OCI-LY7 (cell line): Measurements from ENCODE around the gene PDCD10. TPM values are rescaled to one million over a fixed set of nuclear protein-coding genes. Genes with fewer than 3 reads are reported as not detected.

Experiments used
- BruUV-seq: library from RNA; stranded (reverse); fragments of 400-500 nt; replicated peaks from 2 replicates; lab custom pipeline; 2021; lab: Mats Ljungman, UMichigan
- CTCF ChIA-PET: fragments of 300-600 bp; sonication (Branson Sonifier 250); formaldehyde crosslinking; loops from one replicate; lab custom pipeline; 2022; ENCODE audit warnings: antibody characterized with exemption; ENCODE audit not compliant: unreplicated experiment; lab: Charles Lee
- POLR2A ChIA-PET: fragments of 300-600 bp; sonication (Branson Sonifier 250); formaldehyde crosslinking; loops from one replicate; lab custom pipeline; 2022; ENCODE audit warnings: antibody characterized with exemption; lab: Charles Lee
- DNase-seq: peaks from one replicate; pipeline ENCODE4 v3.0.0-alpha.2; 2015; ENCODE audit warnings: low spot score
- H2AFZ ChIP-seq: fragments of 200-600 bp; sonication (generic), shearing (Covaris generic); 2 replicates; pipeline ENCODE4 v1.6.1; 2014; ENCODE audit warnings: mild to moderate bottlenecking, antibody characterized with exemption, low read length, moderate library complexity
- H3K27ac ChIP-seq: fragments of 200-600 bp; sonication (generic); 2 replicates; pipeline ENCODE4 v1.5.1; 2014; ENCODE audit warnings: mixed run types, low read depth, mild to moderate bottlenecking, moderate library complexity, low read length, inconsistent platforms; ENCODE audit not compliant: poor library complexity, severe bottlenecking
- H3K36me3 ChIP-seq: fragments of 200-600 bp; sonication (generic); 2 replicates; pipeline ENCODE4 v1.6.1; 2014; ENCODE audit warnings: mild to moderate bottlenecking, antibody characterized with exemption, low read length, moderate library complexity, mixed read lengths; ENCODE audit not compliant: insufficient read depth
- H3K4me1 ChIP-seq: fragments of 200-600 bp; sonication (generic); 2 replicates; pipeline ENCODE4 v1.5.1; 2014; ENCODE audit warnings: mild to moderate bottlenecking, low read length; ENCODE audit not compliant: insufficient read depth, poor library complexity, severe bottlenecking
- H3K4me2 ChIP-seq: fragments of 200-600 bp; sonication (generic); 2 replicates; pipeline ENCODE4 v1.6.1; 2014; ENCODE audit warnings: mild to moderate bottlenecking, low read length
- H3K4me3 ChIP-seq: fragments of 200-600 bp; sonication (generic); 2 replicates; pipeline ENCODE4 v1.5.1; 2014; ENCODE audit warnings: mild to moderate bottlenecking, low read depth, low read length; ENCODE audit not compliant: poor library complexity, severe bottlenecking
- H3K79me2 ChIP-seq: fragments of 200-600 bp; sonication (generic); 2 replicates; pipeline ENCODE4 v1.6.1; 2016; ENCODE audit warnings: low read depth, mild to moderate bottlenecking, low read length, moderate library complexity, mixed read lengths; ENCODE audit not compliant: insufficient read depth
- H3K9me2 ChIP-seq: fragments of 200-600 bp; sonication (generic); 2 replicates; pipeline ENCODE4 v1.6.1; 2016; ENCODE audit warnings: mild to moderate bottlenecking, low read length, mixed read lengths; ENCODE audit not compliant: insufficient read depth
- H3K9me3 ChIP-seq: fragments of 200-600 bp; sonication (generic); 2 replicates; pipeline ENCODE4 v1.6.1; 2014; ENCODE audit warnings: mild to moderate bottlenecking, mixed run types, low read length, mixed read lengths
- H4K20me1 ChIP-seq: fragments of 200-600 bp; sonication (generic); 2 replicates; pipeline ENCODE4 v1.6.1; 2014; ENCODE audit warnings: mild to moderate bottlenecking, antibody characterized with exemption, low read length, moderate library complexity, mixed read lengths; ENCODE audit not compliant: insufficient read depth
- CTCF ChIP-seq: fragments of 200-600 bp; sonication (generic); conservative IDR thresholded peaks from 2 replicates; pipeline ENCODE4 v1.5.1; 2014; ENCODE audit warnings: mild to moderate bottlenecking, antibody characterized with exemption, low read length, moderate library complexity, mixed read lengths
- EZH2phosphoT487 ChIP-seq: fragments of 200-600 bp; sonication (generic); IDR thresholded peaks from 2 replicates; pipeline ENCODE4 v1.6.1; 2018; ENCODE audit warnings: low read depth, borderline replicate concordance, mild to moderate bottlenecking, mixed run types, antibody characterized with exemption, low read length, moderate library complexity, mixed read lengths
- intact Hi-C: fragments of 100-400 bp; cut with micrococcal nuclease; formaldehyde crosslinking; loops from one replicate; pipeline ENCODE4 v1.10.0; 2022; ENCODE audit not compliant: unreplicated experiment
- total RNA-seq, 2 experiments: library from RNA; depleted of rRNA in 1 of 2; stranded (reverse); fragments of >200 nt in 1 of 2; shearing (Covaris generic) in 1 of 2; gene quantifications; 2 replicates each; pipeline ENCODE4 v1.2.3, GENCODE V29; 2014 to 2022

PDCD10 gene
- total RNA-seq, 2 experiments from 2014 or later: 76.3 to 84.4 TPM

GRCh38 chr3:167712445-167712844 is 22.2 kb downstream of the PDCD10 start:
- H4K20me1 ChIP-seq: peaks cover 8% of the 10 kb centered on the region; the same call in 1 of the 2 replicates
- no peaks in the 10 kb centered on the region for H3K9me2 ChIP-seq
- no peaks in the 10 kb centered on the region for H3K4me1 ChIP-seq
- no peak overlapping the region for H2AFZ ChIP-seq
- ChIA-PET POLR2A (interaction anchor here (0.6 to 2.7 kb wide), 6 partner anchors 11 to 1456 kb away, joined by 3 to 7 read pairs (median 4); no protein-coding TSS in a partner anchor), CTCF (no interaction called here)
- H3K4me3 ChIP-seq: no peak overlapping the region
- DNase-seq: no peak
- TF ChIP-seq CTCF: no peak
- H3K27ac ChIP-seq: no peak overlapping the region
- peaks cover 98% of the 10 kb centered on the region for H3K36me3 ChIP-seq
- H3K79me2 ChIP-seq: peaks cover 78% of the 10 kb centered on the region
- peaks cover 4% of the 10 kb centered on the region; the same call in 1 of the 2 replicates for H3K9me3 ChIP-seq
- intact Hi-C loops: no loop called here
- no peak overlapping the region for H3K4me2 ChIP-seq
- BruUV-seq: no TSS peak

DNA sequence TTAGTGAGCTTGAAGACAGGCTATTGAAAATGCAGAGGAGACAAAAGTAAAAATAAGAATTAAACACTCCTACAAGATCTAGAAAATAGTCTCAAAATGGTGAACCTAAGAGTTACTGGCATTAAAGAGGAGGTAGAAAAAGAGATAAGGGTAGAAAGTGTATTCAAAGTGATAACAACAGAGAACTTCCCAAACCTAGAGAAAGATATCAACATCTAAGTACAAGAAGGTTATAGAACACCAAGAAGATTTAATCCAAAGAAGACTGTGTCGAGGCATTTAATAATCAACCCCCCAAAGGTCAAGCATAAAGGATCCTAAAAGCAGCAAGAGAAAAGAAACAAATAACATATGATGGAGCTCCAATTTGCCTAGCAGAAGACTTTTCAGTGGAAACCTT is 23.3 kb downstream of the PDCD10 start:
- H3K79me2 ChIP-seq: peaks cover 70% of the 10 kb centered on the region
- DNase-seq: no peak
- no peaks in the 10 kb centered on the region for H3K4me1 ChIP-seq
- H2AFZ ChIP-seq: no peak overlapping the region
- H3K36me3 ChIP-seq: peaks cover 96% of the 10 kb centered on the region
- no peak overlapping the region for H3K27ac ChIP-seq
- no peak overlapping the region for H3K4me2 ChIP-seq
- H4K20me1 ChIP-seq: peaks cover 8% of the 10 kb centered on the region; the same call in 1 of the 2 replicates
- no TSS peak for BruUV-seq
- TF ChIP-seq EZH2phosphoT487 (no peak), CTCF (no peak)
- H3K4me3 ChIP-seq: no peak overlapping the region
- intact Hi-C loops: no loop called here
- H3K9me2 ChIP-seq: no peaks in the 10 kb centered on the region
- ChIA-PET POLR2A (interaction anchor here (0.8 to 2.7 kb wide), 3 partner anchors 10 to 26 kb away, joined by 3 to 7 read pairs (median 3); no protein-coding TSS in a partner anchor), CTCF (no interaction called here)
- H3K9me3 ChIP-seq: peaks cover 4% of the 10 kb centered on the region; the same call in 1 of the 2 replicates

DNA sequence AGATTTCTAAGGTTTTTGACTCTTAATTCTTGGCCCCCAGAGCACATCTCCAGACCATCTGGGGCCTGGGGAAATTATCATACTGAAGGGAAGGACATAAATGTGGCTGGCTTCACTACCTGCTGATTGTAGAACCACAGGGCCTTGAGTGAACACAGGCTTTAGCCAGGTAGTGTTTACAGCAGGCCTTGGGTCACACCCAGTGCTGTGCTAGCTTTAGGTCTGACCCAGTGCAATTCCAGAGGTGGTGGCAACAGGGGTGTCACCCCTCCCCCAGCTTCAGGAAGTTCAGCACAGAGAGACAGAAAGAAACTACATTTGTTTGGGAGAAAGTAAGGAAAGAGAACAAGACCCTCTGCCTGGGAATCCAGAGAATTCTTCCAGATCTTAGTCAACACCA is 24.1 kb downstream of the PDCD10 start:
- intact Hi-C loops: no loop called here
- H3K4me3 ChIP-seq: no peak overlapping the region
- no peak for TF ChIP-seq EZH2phosphoT487
- no peak for TF ChIP-seq CTCF
- peaks cover 4% of the 10 kb centered on the region; the same call in 1 of the 2 replicates for H3K9me3 ChIP-seq
- POLR2A ChIA-PET: interaction anchor here (2.7 kb wide), 1 partner anchor 9 kb away, joined by 7 read pairs; no protein-coding TSS in a partner anchor
- no peak overlapping the region for H3K4me2 ChIP-seq
- CTCF ChIA-PET: no interaction called here
- H3K27ac ChIP-seq: no peak overlapping the region
- H4K20me1 ChIP-seq: peaks cover 8% of the 10 kb centered on the region; the same call in 1 of the 2 replicates
- H3K79me2 ChIP-seq: peaks cover 63% of the 10 kb centered on the region
- no peaks in the 10 kb centered on the region for H3K9me2 ChIP-seq
- DNase-seq: no peak
- no peak overlapping the region for H2AFZ ChIP-seq
- peaks cover 97% of the 10 kb centered on the region for H3K36me3 ChIP-seq
- no peaks in the 10 kb centered on the region for H3K4me1 ChIP-seq
- BruUV-seq: no TSS peak
